ENCODE measurements around the gene ULK2.

Gene ULK2

DNA sequence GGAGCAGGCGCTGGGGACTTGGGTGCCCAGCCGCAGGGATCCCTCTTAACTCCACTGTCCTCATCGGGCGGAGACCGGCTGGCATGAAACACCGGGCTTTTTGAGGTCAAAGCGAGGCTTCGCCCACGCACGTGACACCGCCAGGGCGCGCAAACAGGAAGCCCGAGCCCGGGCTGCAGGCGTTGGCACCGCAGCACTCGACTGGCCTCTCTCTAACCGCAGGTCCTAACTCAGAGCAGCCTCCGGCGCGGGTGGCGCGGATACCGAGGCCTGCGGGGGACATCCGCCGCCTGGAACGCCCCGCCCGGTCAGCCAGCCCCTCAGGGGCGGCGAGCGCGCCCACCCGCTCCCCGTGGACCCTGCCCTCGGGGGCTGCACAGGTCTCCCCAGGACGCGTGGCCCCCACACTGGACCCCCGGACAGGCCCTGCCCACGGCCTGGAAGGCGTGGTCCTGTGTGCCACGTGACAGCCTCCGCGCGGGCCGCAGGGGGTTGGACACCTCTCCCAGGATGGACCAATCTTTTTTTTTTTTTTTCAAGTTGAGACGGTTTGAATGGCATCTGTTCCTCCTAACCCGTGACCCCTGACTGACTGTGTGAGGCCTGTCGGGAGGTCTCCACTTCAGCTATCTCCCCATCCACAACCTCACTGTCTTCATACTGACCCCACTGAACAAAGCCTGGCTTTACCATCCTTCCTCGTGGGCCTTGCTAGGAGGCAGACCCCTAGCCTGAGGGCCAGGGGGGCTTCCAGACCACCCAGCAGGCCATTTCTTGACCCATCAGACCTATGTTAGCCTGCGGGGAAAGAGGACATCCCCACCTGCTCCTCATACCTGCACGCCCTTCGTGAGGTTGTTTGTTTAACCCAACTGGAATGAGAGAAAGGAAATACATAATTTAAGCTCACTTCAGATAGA is 143.0 kb downstream of the ULK2 start:
- no peak for DNase-seq

DNA sequence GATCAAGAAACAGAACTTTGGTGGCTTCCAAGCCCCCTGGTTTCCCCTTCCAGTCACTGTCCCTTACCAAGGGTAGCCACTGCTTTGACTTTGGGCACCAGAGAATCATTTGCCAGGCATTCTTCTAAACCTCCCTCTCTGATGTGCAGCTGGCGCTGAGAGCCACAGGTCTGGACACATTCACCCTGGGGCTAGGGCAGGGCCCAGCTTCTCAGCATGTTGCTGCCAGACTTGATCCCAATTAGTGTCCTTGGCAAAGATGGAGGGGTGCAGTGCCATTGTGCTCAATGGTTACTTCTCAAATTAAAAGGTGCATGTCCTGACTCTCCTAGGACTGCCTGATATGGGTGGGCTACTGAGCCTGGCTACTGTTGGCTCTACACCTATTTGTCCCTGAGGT is 143.8 kb downstream of the ULK2 start:
- no peak for DNase-seq

All from fibroblast of upper back skin (primary cell).